HG03354 (cell line): ENCODE measurements around the gene VCY.
"Not testable (repeated sequence)": the region's sequence is repeated elsewhere in the genome, so short reads cannot be mapped to it uniquely, and the experiment has no call there.

Source experiments
- ATAC-seq: cut with Tn5 transposase; IDR thresholded peaks from one replicate; pipeline ENCODE4 v1.9.1; 2021; ENCODE audit warnings: mild to moderate bottlenecking; ENCODE audit not compliant: unreplicated experiment, poor library complexity, severe bottlenecking

VCY gene

GRCh38 chrY:13986373-13986772 lies at the start of gene VCY:
VCY (minus strand) TSS chrY:13986473; CDS start chrY:13986440, 33 bp downstream.
- not testable (repeated sequence) for ATAC-seq

- not testable (repeated sequence) for ATAC-seq
Measured at GRCh38 chrY:14030395-14030794, 44.1 kb upstream of the VCY start.

- ATAC-seq = not testable (repeated sequence)
Measured at GRCh38 chrY:14011916-14012315, 25.6 kb upstream of the VCY start.

- not testable (repeated sequence) for ATAC-seq
Measured at GRCh38 chrY:13942406-13942805, 43.9 kb downstream of the VCY start.
